GM23338 (cell line): ENCODE measurements around the gene C2CD3. TPM values are rescaled to one million over a fixed set of nuclear protein-coding genes. Genes with fewer than 3 reads are reported as not detected.

Source experiments
- ATAC-seq: fragments of 200-7000 bp; cut with Tn5 transposase; 3 replicates; pipeline ENCODE4 v1.9.1; 2020
- DNase-seq: peaks from one replicate; pipeline ENCODE4 v3.0.0-alpha.2; 2015; ENCODE audit warnings: low spot score
- H2AFZ ChIP-seq: fragments of 200-600 bp; sonication (generic); 2 replicates; pipeline ENCODE4 v1.8.0; 2016; ENCODE audit warnings: antibody characterized with exemption, mild to moderate bottlenecking, moderate library complexity
- H3F3A ChIP-seq: fragments of 200-600 bp; sonication (generic); replicated peaks from 2 replicates; pipeline ENCODE4 v1.8.0; 2017; ENCODE audit warnings: antibody characterized with exemption, mixed run types, low read depth
- H3K27ac ChIP-seq: fragments of 200-600 bp; sonication (generic); 2 replicates; pipeline ENCODE4 v1.6.1; 2016; ENCODE audit warnings: low read depth
- H3K27me3 ChIP-seq: fragments of 200-600 bp; sonication (generic); 2 replicates; pipeline ENCODE4 v1.8.0; 2016; ENCODE audit warnings: mild to moderate bottlenecking, mixed run types, moderate library complexity; ENCODE audit not compliant: insufficient read depth
- H3K36me3 ChIP-seq: fragments of 200-600 bp; sonication (generic); 2 replicates; pipeline ENCODE4 v1.8.0; 2016; ENCODE audit warnings: mild to moderate bottlenecking; ENCODE audit not compliant: insufficient read depth
- H3K4me1 ChIP-seq: fragments of 200-600 bp; sonication (generic); 2 replicates; pipeline ENCODE4 v1.8.0; 2016; ENCODE audit warnings: mild to moderate bottlenecking, moderate library complexity; ENCODE audit not compliant: insufficient read depth
- H3K4me2 ChIP-seq: fragments of 200-600 bp; sonication (generic); 2 replicates; pipeline ENCODE4 v1.7.1; 2017; ENCODE audit warnings: mixed run types
- H3K4me3 ChIP-seq: fragments of 200-600 bp; sonication (generic); 2 replicates; pipeline ENCODE4 v1.6.1; 2016; ENCODE audit warnings: mixed run types
- H3K79me2 ChIP-seq: fragments of 200-600 bp; sonication (generic); replicated peaks from 2 replicates; pipeline ENCODE4 v1.8.0; 2017; ENCODE audit warnings: mild to moderate bottlenecking; ENCODE audit not compliant: insufficient read depth
- H3K9me2 ChIP-seq: fragments of 200-600 bp; sonication (generic); 2 replicates; pipeline ENCODE4 v1.8.0; 2017; ENCODE audit not compliant: insufficient read depth
- H4K20me1 ChIP-seq: fragments of 200-600 bp; sonication (generic); replicated peaks from 2 replicates; pipeline ENCODE4 v1.8.0; 2017; ENCODE audit warnings: mild to moderate bottlenecking; ENCODE audit not compliant: insufficient read depth
- H3K27ac Mint-ChIP-seq: 2 replicates; pipeline ENCODE4 v1.8.0; 2020; ENCODE audit warnings: inconsistent platforms, mild to moderate bottlenecking, moderate library complexity, mixed read lengths
- H3K27me3 Mint-ChIP-seq: 3 replicates; pipeline ENCODE4 v1.8.0; 2022; ENCODE audit warnings: low read depth, mild to moderate bottlenecking, moderate library complexity, mixed read lengths, inconsistent platforms; ENCODE audit not compliant: insufficient read depth, poor library complexity
- H3K36me3 Mint-ChIP-seq: 3 replicates; pipeline ENCODE4 v1.8.0; 2021; ENCODE audit warnings: low read depth, mild to moderate bottlenecking, inconsistent platforms, moderate library complexity, mixed read lengths
- H3K4me1 Mint-ChIP-seq: 3 replicates; pipeline ENCODE4 v1.8.0; 2020; ENCODE audit warnings: mild to moderate bottlenecking, inconsistent platforms, mixed read lengths
- H3K4me3 Mint-ChIP-seq: 3 replicates; pipeline ENCODE4 v1.8.0; 2021; ENCODE audit warnings: moderate library complexity, mild to moderate bottlenecking, inconsistent platforms, mixed read lengths
- H3K9me3 Mint-ChIP-seq: 3 replicates; pipeline ENCODE4 v1.8.0; 2020; ENCODE audit warnings: moderate library complexity, mild to moderate bottlenecking, inconsistent platforms, mixed read lengths
- CREB1 ChIP-seq: fragments of 250-450 bp; sonication (Bioruptor Pico); IDR thresholded peaks from 2 replicates; pipeline ENCODE4 v1.5.0; 2020; ENCODE audit warnings: low read depth, mild to moderate bottlenecking, moderate library complexity
- CTCF ChIP-seq, 2 experiments: fragments of 200-600 bp in 1 of 2; sonication (generic) in 1 of 2; conservative IDR thresholded peaks; 2 replicates each; pipeline versions ENCODE4 v1.5.1 to v1.6.1; 2016 to 2017; ENCODE audit warnings: antibody characterized with exemption in 2 of 2, low read depth in 2 of 2, mild to moderate bottlenecking in 2 of 2, moderate library complexity in 1 of 2
- EZH2 ChIP-seq: fragments of 200-600 bp; sonication (generic); IDR thresholded peaks from one replicate; pipeline ENCODE4 v1.8.0; 2017; ENCODE audit warnings: antibody characterized with exemption, mild to moderate bottlenecking, low read depth; ENCODE audit not compliant: unreplicated experiment
- EZH2phosphoT487 ChIP-seq: fragments of 200-600 bp; sonication (generic); IDR thresholded peaks from one replicate; pipeline ENCODE4 v1.8.1; 2018; ENCODE audit warnings: antibody characterized with exemption; ENCODE audit not compliant: unreplicated experiment
- JUNB ChIP-seq: IDR thresholded peaks from one replicate; pipeline ENCODE4 v1.6.1; 2016; ENCODE audit warnings: antibody characterized with exemption; ENCODE audit not compliant: unreplicated experiment
- NANOG ChIP-seq: IDR thresholded peaks from 2 replicates; pipeline ENCODE4 v1.6.1; 2016; ENCODE audit warnings: antibody characterized with exemption, borderline replicate concordance
- POLR2AphosphoS5 ChIP-seq: IDR thresholded peaks from 2 replicates; pipeline ENCODE4 v1.6.1; 2016; ENCODE audit warnings: antibody characterized with exemption, low read depth
- REST ChIP-seq: IDR thresholded peaks from one replicate; pipeline ENCODE4 v1.6.1; 2018; ENCODE audit warnings: antibody characterized with exemption; ENCODE audit not compliant: unreplicated experiment
- STAT1 ChIP-seq: IDR thresholded peaks from one replicate; pipeline ENCODE4 v1.6.1; 2016; ENCODE audit warnings: antibody characterized with exemption; ENCODE audit not compliant: unreplicated experiment
- ZNF114 ChIP-seq: fragments of 250-450 bp; sonication (Bioruptor Pico); IDR thresholded peaks from 2 replicates; pipeline ENCODE4 v1.5.0; 2020; ENCODE audit warnings: mild to moderate bottlenecking, moderate library complexity
- ZNF331 ChIP-seq: fragments of 250-450 bp; sonication (Bioruptor Pico); IDR thresholded peaks from 2 replicates; pipeline ENCODE4 v1.5.0; 2020; ENCODE audit warnings: low read depth, mild to moderate bottlenecking, moderate library complexity
- polyA plus RNA-seq: library from polyadenylated mRNA; unstranded; fragments of >200 nt; fragmentation: Nextera tagmentation; extraction: Ambion mirVana; gene quantifications from 2 replicates; pipeline ENCODE4 v1.2.1, GENCODE V29; 2016
- total RNA-seq: library from RNA; depleted of rRNA; stranded (reverse); fragments of >200 nt; shearing (Covaris generic); gene quantifications from 2 replicates; pipeline ENCODE4 v1.2.3, GENCODE V29; 2014
- TF ChIP-seq, protein P1 (sequence below): IDR thresholded peaks from 2 replicates; pipeline ENCODE4 v1.6.1; 2016; ENCODE audit warnings: antibody characterized with exemption

Gene C2CD3
- total and polyA plus RNA-seq, 2 experiments from 2014 or later = 15.5 to 29.5 TPM

GRCh38 chr11:74086242-74086884 is 84.4 kb downstream of the C2CD3 start (continued):
- TF ChIP-seq REST (no peak), CREB1 (CRISPR knock-in tag) (no peak), ZNF331 (CRISPR knock-in tag) (no peak), ZNF114 (CRISPR knock-in tag) (no peak), STAT1 (no peak), POLR2AphosphoS5 (no peak), EZH2phosphoT487 (no peak), JUNB (no peak)

DNA sequence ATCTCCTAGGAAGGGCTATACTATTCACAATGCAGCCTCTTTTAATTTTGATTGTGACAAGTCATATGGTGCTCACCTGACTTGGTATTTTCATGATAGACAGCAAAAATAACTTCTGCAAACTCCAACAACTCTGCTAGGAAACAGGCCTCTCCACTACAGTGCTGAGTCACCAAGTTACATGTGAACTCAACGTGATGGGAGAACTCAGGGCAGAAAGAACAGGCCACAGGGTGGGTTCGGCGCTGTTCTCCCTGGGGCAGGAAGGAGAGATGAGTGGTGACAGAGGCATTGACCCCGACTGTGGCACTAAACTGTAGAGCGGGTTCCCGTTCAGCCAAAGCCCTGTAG is 85.3 kb downstream of the C2CD3 start:
- Histone ChIP-seq H3K27me3 (no peaks in the 10 kb centered on the region), H3K27ac (no peak overlapping the region), H3K9me2 (no peaks in the 10 kb centered on the region), H3K4me3 (no peak overlapping the region), H2AFZ (no peak overlapping the region), H3F3A (no peaks in the 10 kb centered on the region), H3K36me3 (peaks cover 8% of the 10 kb centered on the region; the same call in 1 of the 2 replicates), H3K4me1 (no peaks in the 10 kb centered on the region), H3K79me2 (no peaks in the 10 kb centered on the region), H4K20me1 (no peaks in the 10 kb centered on the region), H3K4me2 (no peak overlapping the region)
- no peak for DNase-seq
- H3K4me1 Mint-ChIP-seq = no peaks in the 10 kb centered on the region
- H3K9me3 Mint-ChIP-seq = peaks cover 3% of the 10 kb centered on the region; the same call in 1 of the 3 replicates
- H3K27me3 Mint-ChIP-seq = peaks cover 2% of the 10 kb centered on the region
- peaks cover 30% of the 10 kb centered on the region for H3K36me3 Mint-ChIP-seq
- H3K4me3 Mint-ChIP-seq = no peak overlapping the region
- H3K27ac Mint-ChIP-seq = peak overlapping the region; percentile 18
- no peak for ATAC-seq
- no peak for TF ChIP-seq NANOG
- TF ChIP-seq, protein P1, sequence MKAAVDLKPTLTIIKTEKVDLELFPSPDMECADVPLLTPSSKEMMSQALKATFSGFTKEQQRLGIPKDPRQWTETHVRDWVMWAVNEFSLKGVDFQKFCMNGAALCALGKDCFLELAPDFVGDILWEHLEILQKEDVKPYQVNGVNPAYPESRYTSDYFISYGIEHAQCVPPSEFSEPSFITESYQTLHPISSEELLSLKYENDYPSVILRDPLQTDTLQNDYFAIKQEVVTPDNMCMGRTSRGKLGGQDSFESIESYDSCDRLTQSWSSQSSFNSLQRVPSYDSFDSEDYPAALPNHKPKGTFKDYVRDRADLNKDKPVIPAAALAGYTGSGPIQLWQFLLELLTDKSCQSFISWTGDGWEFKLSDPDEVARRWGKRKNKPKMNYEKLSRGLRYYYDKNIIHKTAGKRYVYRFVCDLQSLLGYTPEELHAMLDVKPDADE = no peak
- no peak for TF ChIP-seq REST
- no peak for TF ChIP-seq JUNB
- TF ChIP-seq EZH2phosphoT487 = no peak
- TF ChIP-seq CREB1 (CRISPR knock-in tag) = no peak
- TF ChIP-seq ZNF114 (CRISPR knock-in tag) = no peak
- TF ChIP-seq EZH2 = no peak
- no peak for TF ChIP-seq ZNF331 (CRISPR knock-in tag)
- TF ChIP-seq POLR2AphosphoS5 = no peak
- no peak for TF ChIP-seq CTCF (conservative IDR thresholded peaks at IDR 0.05; ENCODE audit: low read depth in 2 of 2)
